Activated gamma-delta T cell (primary cell): ENCODE results near the gene FCRLA.
A peak's percentile ranks its signal among the peaks of the same experiment; 100 is the strongest.

Source experiments
- DNase-seq: peaks from one replicate; lab custom pipeline; 2025; lab: John Stamatoyannopoulos, UW

FCRLA gene

DNA sequence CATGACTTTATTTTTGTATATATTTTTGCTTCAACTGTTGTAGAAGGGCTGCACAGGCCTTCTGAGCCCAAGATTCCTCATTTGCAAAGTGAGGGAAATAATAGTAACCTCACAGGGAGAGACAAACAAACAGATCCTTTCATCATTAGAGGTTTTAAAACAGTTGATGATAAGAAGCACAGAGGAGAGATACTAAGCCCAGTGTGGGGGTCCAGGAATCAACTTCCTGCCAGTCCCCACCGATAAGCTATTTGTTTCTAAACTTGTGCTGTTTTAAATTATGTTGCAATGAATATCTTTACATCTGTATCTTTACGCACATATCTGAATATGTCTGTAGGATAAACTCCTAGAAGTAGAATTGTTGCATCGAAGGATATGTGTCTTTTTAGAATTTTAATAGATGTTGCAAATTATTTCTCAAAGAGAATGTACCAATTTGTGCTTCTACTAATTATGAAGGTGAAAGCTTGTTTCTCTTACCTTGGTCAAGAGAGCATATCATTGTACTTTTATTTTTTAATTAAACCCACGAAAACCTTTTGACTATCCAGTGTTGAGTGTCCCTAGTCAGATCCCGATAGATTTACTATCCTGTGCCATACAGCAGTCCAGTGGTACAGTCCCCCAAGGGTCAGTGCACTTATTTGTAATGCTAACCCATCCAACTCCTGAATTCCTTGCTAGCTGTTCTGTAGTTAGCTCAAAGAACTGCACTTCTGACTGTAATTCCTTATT, 25.1 kb downstream of the FCRLA start:
- DNase-seq = no peak

DNA sequence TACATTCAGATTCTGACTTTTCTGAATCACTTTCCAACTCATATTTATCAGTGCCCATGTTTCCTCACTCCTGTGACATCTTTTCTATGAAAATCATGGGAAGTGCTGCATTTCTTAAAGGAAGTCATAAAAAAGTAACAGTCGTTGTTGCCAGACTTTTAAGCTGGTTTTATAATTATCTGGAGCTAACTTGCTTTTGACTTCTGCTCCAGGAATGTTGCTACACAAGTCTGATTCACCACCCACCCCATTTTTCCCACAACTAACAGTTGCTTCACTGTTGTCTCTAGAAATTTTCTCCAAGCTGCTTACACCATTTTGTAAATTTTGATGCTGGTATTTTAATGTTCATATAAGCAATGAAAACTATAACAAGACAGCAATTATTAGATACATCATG, 26.5 kb downstream of the FCRLA start:
- no peak for DNase-seq

DNA sequence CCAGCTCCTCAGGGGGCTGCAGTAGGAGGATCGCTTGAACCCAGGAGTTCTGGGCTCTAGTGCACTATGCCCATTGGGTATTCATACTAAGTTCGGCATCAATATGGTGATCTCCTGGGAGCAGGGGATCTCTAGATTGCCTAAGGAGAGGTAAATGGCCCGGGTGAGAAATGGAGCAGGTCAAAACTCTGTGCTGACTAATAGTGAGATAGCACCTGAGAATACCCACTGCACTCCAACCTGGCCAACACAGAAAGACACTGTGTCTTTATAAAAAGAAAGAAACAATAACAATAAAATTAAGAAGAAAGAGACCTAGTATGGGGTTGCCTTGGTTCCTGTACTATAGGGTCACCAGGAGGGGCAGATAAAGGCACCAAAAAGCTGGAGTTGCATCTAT, 28.8 kb downstream of the FCRLA start:
- DNase-seq = no peak

DNA sequence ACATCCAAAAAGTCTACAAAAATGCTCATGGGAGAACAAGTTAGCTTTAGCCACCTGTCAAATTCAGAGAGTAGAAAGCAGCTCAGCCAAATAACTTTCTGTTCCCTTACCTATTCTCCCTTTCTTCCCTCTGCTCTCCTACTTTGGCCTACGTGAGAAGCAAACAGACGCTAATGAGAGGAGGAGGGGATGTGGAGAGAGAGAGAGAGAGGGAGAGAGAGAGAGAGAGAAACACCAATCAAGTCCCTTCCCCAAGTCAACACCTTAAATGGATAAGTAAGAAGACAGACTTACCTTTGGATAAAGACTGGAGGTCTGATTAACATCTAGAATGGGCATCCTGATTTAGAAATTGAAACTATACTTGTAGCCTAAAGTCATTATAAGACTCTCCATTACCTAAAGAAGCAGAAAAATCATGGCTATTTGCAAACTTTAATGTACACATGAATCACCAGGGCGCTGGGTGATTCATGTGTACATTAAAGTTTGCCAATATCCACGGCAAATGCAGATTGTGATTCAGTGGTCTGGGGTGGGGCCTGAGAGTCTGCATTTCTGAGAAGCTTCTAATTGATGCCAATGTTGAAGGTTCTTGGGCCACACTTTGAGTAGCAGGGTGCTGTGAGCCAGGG, 29.4 kb downstream of the FCRLA start:
- no peak for DNase-seq

DNA sequence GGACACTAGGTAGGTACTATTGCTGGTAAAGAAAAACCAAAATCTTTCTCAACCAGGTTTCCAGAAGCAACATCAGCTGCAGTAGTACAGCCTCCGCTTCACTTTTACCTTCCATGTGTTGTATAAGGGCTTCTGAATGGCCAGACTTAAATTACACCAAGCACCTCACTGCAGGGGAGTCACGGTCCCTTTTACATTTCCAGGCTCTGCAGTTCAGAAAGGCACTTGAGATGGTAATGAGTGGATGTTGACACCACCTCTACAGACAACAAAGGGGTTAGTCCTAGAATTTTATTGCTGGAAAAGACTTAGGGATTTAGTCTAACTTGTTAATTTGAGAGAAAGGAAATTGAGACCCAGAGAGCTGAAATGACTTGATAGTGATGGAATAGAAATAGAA, 30.6 kb downstream of the FCRLA start:
- no peak for DNase-seq

DNA sequence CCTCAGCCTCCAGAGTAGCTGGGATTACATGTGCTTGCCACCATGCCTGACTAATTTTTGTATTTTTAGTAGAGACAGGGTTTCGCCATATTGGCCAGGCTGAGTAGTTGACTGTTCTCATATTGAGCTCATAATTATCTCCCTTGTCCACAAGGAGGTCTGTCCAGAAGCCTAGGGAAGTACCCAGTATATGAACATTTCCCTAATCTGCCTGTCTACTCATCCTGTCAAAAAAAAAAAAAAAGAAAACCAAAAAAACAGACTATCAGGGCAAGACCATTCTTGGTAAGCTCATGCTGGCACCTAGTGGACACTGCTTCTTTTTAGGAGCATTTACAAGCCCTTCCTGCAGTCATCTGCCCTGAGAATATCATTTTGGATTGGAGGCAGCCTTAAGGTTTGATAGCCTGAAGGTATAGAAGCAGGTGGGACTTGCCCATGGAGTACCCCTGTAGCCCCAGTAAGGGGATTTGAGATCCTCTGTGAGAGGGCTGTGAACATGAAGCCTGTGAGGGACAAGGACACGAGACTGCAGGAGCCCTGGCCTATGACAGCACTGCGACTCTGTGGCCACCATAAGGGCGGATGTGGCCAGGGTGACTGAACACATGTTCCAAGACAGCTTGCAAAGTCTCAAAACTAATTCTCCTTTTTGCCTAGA, 31.7 kb downstream of the FCRLA start:
- peak; percentile 34 for DNase-seq

DNA sequence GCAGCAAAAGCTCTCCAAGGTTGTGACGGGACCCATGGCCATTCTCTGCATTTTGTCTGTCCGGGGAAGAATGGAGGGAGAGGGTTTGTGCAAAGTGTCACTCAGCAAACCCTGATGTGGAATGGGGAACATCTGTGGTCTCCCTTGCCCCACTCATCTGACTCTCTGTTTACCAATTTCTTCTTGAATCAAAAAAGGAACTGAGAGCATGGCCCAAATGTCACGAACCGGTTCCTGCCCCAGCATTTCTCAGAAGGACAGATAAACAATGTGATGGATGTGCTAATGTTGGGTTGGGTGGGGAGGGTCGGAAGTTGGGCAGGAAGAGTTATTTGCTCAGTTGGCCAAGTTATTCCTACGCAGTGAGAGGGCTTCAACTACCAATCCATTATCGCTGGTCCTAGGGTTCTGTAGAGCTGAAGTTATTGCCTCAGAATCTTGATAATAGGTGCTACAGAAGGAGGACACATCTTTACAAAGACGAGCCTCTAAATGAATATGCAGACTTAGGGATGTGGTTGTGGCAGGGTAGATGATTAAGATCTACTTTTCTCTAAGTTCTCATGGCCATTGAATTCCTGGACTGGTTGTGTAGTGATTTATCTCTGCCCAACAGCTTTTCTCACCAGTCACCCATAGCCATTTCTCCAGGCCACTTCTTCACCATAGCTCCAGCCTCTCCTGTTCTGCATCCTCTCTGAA, 33.0 kb downstream of the FCRLA start:
- DNase-seq = no peak

DNA sequence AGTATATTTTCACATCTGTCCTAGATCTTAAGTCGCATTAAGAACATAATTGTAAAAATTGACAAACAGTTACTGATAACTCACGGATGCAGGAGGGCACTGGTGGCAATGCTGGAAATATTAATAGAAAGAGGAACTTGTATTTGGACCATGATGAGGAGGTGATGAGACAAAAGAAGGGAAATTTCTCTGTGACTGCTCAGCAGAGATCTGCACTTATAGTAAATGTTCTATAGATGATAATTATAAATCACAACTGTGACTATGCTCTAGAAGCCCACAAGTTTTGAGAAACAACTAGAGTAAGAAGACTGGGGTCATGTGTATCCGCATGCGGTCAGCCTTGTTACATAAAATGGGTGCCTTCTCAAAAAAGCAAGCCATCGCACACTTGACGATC, 33.9 kb downstream of the FCRLA start:
- DNase-seq = no peak

DNA sequence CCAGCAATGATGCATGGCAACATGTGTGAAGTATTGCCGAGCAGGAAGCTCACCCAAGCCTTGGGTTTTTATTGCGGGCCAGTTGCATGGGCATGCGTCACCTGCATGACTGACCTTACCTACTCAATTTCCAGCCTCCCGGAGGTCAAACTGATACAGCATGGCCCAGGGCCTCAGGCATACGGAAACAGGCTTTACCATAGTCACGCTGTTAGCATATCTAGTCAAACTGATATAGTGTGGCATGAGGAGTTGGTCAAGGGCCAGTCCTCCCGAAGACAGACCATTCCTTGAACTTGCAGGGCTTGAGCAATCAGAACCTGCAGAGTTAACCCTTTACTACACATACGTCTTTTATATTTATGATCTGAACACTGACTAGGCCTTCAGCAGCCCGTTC, 36.2 kb downstream of the FCRLA start:
- DNase-seq = no peak

DNA sequence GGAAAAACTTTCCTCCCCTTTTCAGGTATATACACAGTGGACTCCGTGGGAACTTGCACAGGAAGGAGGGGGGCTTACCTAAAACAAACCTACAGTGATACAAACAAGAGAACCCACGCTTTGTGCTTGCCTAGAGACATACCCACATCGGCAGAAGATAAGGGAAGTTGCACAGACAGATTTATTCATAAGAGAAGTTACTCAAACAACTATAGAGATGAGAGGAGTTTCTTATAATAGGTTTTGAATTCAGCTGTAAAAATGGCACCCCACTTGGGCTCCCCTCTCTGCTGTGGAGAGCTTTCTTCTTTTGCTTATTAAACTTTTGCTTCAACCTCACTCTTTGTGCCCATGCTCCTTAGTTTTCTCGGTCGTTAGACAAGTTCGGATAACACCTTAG, 40.8 kb downstream of the FCRLA start:
- DNase-seq = no peak

DNA sequence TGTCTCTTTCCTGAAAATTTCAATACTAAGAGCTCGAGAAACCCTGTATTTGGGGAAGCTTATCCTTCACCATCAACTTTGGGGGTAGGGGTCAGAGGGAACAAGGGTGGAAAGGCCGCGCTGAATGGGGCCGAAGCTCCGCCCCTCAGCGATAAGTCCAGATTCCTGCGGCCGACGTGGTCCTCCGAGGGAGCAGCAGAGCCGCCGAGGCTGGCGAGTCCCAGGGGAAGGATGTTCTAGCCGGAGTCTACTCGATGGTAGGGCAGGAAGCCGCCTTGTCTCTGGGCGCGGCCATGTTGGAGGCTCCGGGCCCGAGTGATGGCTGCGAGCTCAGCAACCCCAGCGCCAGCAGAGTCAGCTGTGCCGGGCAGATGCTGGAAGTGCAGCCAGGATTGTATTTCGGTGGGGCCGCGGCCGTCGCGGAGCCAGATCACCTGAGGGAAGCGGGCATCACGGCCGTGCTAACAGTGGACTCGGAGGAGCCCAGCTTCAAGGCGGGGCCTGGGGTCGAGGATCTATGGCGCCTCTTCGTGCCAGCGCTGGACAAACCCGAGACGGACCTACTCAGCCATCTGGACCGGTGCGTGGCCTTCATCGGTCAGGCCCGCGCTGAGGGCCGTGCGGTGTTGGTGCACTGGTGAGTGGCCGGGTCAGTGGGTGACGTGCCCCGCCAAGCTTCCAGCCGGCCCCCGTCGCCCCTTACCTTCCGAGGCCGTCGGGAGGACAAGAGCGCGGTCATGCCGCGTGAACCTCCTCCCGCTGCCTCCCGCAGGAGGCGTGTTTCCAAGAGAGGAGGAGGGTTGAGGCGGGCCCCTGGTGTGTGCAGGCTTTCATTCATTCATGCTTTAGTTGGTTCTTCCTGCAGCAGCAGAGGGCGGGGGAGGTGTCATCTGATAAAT, 42.7 kb downstream of the FCRLA start, which contains the start of gene DUSP12:
Gene DUSP12 (plus strand): TSS at position 278 of the 899 bp plus-strand sequence. CDS start 16 bp downstream, at position 294.
- peak; percentile 64 for DNase-seq

DNA sequence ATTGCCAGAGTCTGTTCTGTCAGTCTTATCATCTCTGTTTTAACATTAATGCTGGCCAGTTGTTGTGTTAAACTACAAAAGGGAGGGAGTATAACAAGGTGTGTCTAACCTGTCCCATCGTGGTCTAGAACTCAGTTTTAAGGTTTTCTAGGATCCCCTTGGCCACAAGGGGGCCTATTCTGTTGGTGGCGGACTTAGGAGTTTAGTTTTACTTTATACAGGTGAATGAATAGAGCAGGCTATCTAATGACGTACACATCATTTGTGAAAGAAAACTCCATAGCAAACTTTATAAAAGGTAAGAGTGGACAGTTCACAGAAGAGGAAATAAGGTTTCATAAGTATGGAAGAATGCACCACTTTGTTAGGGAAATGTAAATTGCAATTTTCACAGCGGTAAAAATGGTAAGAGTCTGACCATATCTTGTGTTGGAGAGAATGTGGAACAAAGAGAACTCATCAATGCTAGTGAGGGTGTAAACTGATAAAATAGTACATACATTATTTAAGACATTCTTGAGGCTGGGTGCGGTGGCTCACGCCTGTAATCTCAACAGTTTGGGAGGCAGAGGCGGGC, 56.6 kb downstream of the FCRLA start:
- no peak for DNase-seq
